IPS-20b (cell line): ENCODE results near the gene FOXP1.

ENCODE experiments used
- H3K27ac ChIP-seq: one replicate; pipeline ENCODE4 v1.5.1; 2013; ENCODE audit warnings: low read length
- H3K27me3 ChIP-seq: 2 replicates; pipeline ENCODE4 v1.6.1; 2013; ENCODE audit warnings: mild to moderate bottlenecking, low read length, inconsistent platforms; ENCODE audit not compliant: insufficient read depth
- H3K36me3 ChIP-seq: 2 replicates; pipeline ENCODE4 v1.6.1; 2013; ENCODE audit warnings: low read depth, mild to moderate bottlenecking, inconsistent platforms, low read length, moderate library complexity; ENCODE audit not compliant: insufficient read depth
- H3K4me1 ChIP-seq: 2 replicates; pipeline ENCODE4 v1.6.1; 2013; ENCODE audit warnings: mild to moderate bottlenecking, control low read depth, inconsistent platforms, low read length, moderate library complexity; ENCODE audit not compliant: insufficient read depth
- H3K4me3 ChIP-seq: 2 replicates; pipeline ENCODE4 v1.5.1; 2013; ENCODE audit warnings: mild to moderate bottlenecking, low read length, inconsistent platforms
- H3K9ac ChIP-seq: 2 replicates; pipeline ENCODE4 v1.6.1; 2013; ENCODE audit warnings: low read depth, mild to moderate bottlenecking, inconsistent platforms, low read length, moderate library complexity
- H3K9me3 ChIP-seq: 2 replicates; pipeline ENCODE4 v1.6.1; 2013; ENCODE audit warnings: mild to moderate bottlenecking, low read depth, low read length, inconsistent platforms; ENCODE audit not compliant: insufficient read depth

The FOXP1 gene

GRCh38 chr3:71117572-71118247 lies 465.8 kb downstream of the FOXP1 start:
- H3K4me1 ChIP-seq, result no peaks in the 10 kb centered on the region
- H3K9ac ChIP-seq, result no peak overlapping the region
- H3K27ac ChIP-seq, result no peak overlapping the region
- no peaks in the 10 kb centered on the region for H3K27me3 ChIP-seq
- H3K9me3 ChIP-seq, result no peaks in the 10 kb centered on the region
- H3K4me3 ChIP-seq, result no peak overlapping the region
- no peaks in the 10 kb centered on the region for H3K36me3 ChIP-seq

GRCh38 chr3:71114610-71115009 lies 468.9 kb downstream of the FOXP1 start:
- Histone ChIP-seq H3K27ac (no peak overlapping the region), H3K36me3 (peaks cover 12% of the 10 kb centered on the region), H3K4me3 (no peak overlapping the region), H3K9ac (no peak overlapping the region), H3K9me3 (no peaks in the 10 kb centered on the region), H3K4me1 (peaks cover 11% of the 10 kb centered on the region), H3K27me3 (no peaks in the 10 kb centered on the region)

GRCh38 chr3:71112576-71112975 lies 471.0 kb downstream of the FOXP1 start:
- no peak overlapping the region for H3K27ac ChIP-seq
- H3K27me3 ChIP-seq, result no peaks in the 10 kb centered on the region
- peaks cover 14% of the 10 kb centered on the region for H3K4me1 ChIP-seq
- peaks cover 12% of the 10 kb centered on the region for H3K36me3 ChIP-seq
- no peaks in the 10 kb centered on the region for H3K9me3 ChIP-seq
- H3K4me3 ChIP-seq, result no peak overlapping the region
- no peak overlapping the region for H3K9ac ChIP-seq

GRCh38 chr3:71111784-71112440 lies 471.6 kb downstream of the FOXP1 start:
- no peak overlapping the region for H3K4me3 ChIP-seq
- H3K27me3 ChIP-seq, result no peaks in the 10 kb centered on the region
- no peaks in the 10 kb centered on the region for H3K9me3 ChIP-seq
- H3K27ac ChIP-seq, result no peak overlapping the region
- no peak overlapping the region for H3K9ac ChIP-seq
- peaks cover 12% of the 10 kb centered on the region for H3K36me3 ChIP-seq
- H3K4me1 ChIP-seq, result peaks cover 14% of the 10 kb centered on the region

- no peaks in the 10 kb centered on the region for H3K27me3 ChIP-seq
- peaks cover 14% of the 10 kb centered on the region for H3K4me1 ChIP-seq
- H3K9me3 ChIP-seq, result no peaks in the 10 kb centered on the region
- H3K9ac ChIP-seq, result no peak overlapping the region
- no peak overlapping the region for H3K27ac ChIP-seq
- H3K4me3 ChIP-seq, result no peak overlapping the region
- peaks cover 12% of the 10 kb centered on the region for H3K36me3 ChIP-seq
Measured at GRCh38 chr3:71110385-71111222, 472.9 kb downstream of the FOXP1 start.

GRCh38 chr3:71109977-71110285 lies 473.6 kb downstream of the FOXP1 start:
- no peak overlapping the region for H3K9ac ChIP-seq
- H3K4me3 ChIP-seq, result no peak overlapping the region
- no peak overlapping the region for H3K27ac ChIP-seq
- peaks cover 14% of the 10 kb centered on the region for H3K4me1 ChIP-seq
- H3K36me3 ChIP-seq, result peaks cover 12% of the 10 kb centered on the region
- no peaks in the 10 kb centered on the region for H3K9me3 ChIP-seq
- H3K27me3 ChIP-seq, result no peaks in the 10 kb centered on the region

GRCh38 chr3:71109241-71109976 lies 474.1 kb downstream of the FOXP1 start:
- H3K9me3 ChIP-seq, result no peaks in the 10 kb centered on the region
- no peak overlapping the region for H3K9ac ChIP-seq
- peaks cover 12% of the 10 kb centered on the region for H3K36me3 ChIP-seq
- peaks cover 14% of the 10 kb centered on the region for H3K4me1 ChIP-seq
- H3K4me3 ChIP-seq, result no peak overlapping the region
- no peaks in the 10 kb centered on the region for H3K27me3 ChIP-seq
- H3K27ac ChIP-seq, result no peak overlapping the region

- Histone ChIP-seq H3K9me3 (no peaks in the 10 kb centered on the region), H3K9ac (no peak overlapping the region), H3K36me3 (peaks cover 12% of the 10 kb centered on the region), H3K27me3 (no peaks in the 10 kb centered on the region), H3K4me1 (peaks cover 14% of the 10 kb centered on the region), H3K27ac (no peak overlapping the region), H3K4me3 (no peak overlapping the region)
Measured at GRCh38 chr3:71107926-71108325, 475.6 kb downstream of the FOXP1 start.

- no peaks in the 10 kb centered on the region for H3K27me3 ChIP-seq
- H3K9ac ChIP-seq, result no peak overlapping the region
- H3K27ac ChIP-seq, result no peak overlapping the region
- no peak overlapping the region for H3K4me3 ChIP-seq
- no peaks in the 10 kb centered on the region for H3K9me3 ChIP-seq
- H3K4me1 ChIP-seq, result peaks cover 6% of the 10 kb centered on the region
- H3K36me3 ChIP-seq, result no peaks in the 10 kb centered on the region; the same call in 1 of the 2 replicates
Measured at GRCh38 chr3:71104976-71105375, 478.6 kb downstream of the FOXP1 start.

GRCh38 chr3:71104556-71104955 lies 479.0 kb downstream of the FOXP1 start:
- H3K27ac ChIP-seq, result no peak overlapping the region
- H3K27me3 ChIP-seq, result no peaks in the 10 kb centered on the region
- H3K4me1 ChIP-seq, result peaks cover 3% of the 10 kb centered on the region
- H3K9ac ChIP-seq, result no peak overlapping the region
- no peaks in the 10 kb centered on the region for H3K9me3 ChIP-seq
- H3K4me3 ChIP-seq, result no peak overlapping the region
- no peaks in the 10 kb centered on the region; the same call in 1 of the 2 replicates for H3K36me3 ChIP-seq

- no peaks in the 10 kb centered on the region; the same call in 1 of the 2 replicates for H3K4me1 ChIP-seq
- H3K9ac ChIP-seq, result no peak overlapping the region
- no peak overlapping the region for H3K4me3 ChIP-seq
- no peak overlapping the region for H3K27ac ChIP-seq
- H3K27me3 ChIP-seq, result no peaks in the 10 kb centered on the region
- H3K9me3 ChIP-seq, result no peaks in the 10 kb centered on the region
- no peaks in the 10 kb centered on the region for H3K36me3 ChIP-seq
Measured at GRCh38 chr3:71104121-71104541, 479.4 kb downstream of the FOXP1 start.
